Retinal pigment epithelial cell (primary cell): ENCODE measurements around the gene KIAA0232.

ENCODE experiments used
- DNase-seq: peaks from one replicate; pipeline ENCODE4 v3.0.0-alpha.2; 2010; ENCODE audit warnings: low read depth
- H3K4me3 ChIP-seq: 2 replicates; pipeline ENCODE4 v1.5.1; 2011; ENCODE audit warnings: mild to moderate bottlenecking, low read length, control low read depth, moderate library complexity
- TF ChIP-seq, protein P1 (sequence below): conservative IDR thresholded peaks from 2 replicates; pipeline ENCODE4 v1.5.1; 2011; ENCODE audit warnings: low read depth, low read length, control low read depth, inconsistent platforms

KIAA0232 gene

DNA sequence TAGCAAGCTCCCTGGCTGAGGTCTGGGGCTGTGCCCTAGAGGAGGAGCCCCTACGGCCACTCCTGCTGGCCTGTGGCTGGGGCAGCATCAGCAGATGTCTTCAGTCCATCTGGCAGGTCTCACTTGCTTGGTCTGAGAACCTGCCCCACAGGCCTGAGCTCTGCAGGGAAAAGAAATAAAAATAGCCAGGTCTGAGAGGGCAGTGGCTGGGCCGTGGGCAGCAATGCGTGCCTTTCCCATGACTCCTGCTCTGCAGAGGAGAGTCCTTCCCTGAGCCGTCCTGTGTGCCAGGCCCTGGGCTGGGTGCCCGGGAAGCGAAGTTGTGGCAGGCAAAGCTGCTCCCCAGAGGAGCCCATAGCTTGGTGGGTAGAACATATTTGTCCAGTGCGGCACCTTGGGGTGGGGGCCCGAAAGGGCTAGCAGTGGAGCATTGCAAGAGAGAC lies 11.3 kb upstream of the KIAA0232 start:
- no peak overlapping the region for H3K4me3 ChIP-seq
- no peak for DNase-seq
- TF ChIP-seq, protein P1, sequence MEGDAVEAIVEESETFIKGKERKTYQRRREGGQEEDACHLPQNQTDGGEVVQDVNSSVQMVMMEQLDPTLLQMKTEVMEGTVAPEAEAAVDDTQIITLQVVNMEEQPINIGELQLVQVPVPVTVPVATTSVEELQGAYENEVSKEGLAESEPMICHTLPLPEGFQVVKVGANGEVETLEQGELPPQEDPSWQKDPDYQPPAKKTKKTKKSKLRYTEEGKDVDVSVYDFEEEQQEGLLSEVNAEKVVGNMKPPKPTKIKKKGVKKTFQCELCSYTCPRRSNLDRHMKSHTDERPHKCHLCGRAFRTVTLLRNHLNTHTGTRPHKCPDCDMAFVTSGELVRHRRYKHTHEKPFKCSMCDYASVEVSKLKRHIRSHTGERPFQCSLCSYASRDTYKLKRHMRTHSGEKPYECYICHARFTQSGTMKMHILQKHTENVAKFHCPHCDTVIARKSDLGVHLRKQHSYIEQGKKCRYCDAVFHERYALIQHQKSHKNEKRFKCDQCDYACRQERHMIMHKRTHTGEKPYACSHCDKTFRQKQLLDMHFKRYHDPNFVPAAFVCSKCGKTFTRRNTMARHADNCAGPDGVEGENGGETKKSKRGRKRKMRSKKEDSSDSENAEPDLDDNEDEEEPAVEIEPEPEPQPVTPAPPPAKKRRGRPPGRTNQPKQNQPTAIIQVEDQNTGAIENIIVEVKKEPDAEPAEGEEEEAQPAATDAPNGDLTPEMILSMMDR, result no peak

DNA sequence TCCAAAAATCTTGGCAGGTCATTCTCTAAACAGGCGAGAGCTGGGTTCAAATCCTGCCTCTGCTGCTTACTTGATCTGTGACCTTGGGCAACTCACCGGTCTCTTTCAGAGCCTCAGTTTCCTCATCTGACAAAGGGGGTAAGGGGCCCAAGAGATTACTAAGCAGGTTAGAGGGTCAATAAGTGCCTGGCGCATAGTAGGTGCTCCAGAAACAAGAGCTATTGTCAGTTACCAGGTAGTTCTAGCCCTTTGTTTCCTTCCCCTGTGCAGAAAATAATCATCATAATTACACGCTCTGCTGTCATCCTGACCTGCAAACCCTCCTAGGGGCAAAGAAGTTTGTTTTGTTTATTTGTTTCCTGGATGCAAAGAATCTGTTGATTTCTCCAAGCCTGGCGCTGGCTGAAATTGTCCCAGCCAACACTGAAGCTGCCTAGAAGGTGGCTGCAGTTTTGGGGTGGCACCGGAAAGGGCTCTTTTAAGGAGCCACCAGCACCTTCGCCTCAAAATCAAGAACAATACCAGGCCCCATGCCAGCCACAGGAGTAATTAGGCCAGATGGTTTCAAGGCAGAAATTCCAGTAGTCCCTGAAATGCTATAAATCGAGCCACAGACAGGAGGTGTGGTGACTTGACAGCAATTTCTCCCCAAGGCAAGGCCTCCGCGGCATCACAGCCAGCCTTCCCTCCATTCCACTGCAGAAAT lies 10.2 kb upstream of the KIAA0232 start:
- no peak for DNase-seq
- TF ChIP-seq, protein P1, result peak; percentile 19
- no peak overlapping the region for H3K4me3 ChIP-seq

DNA sequence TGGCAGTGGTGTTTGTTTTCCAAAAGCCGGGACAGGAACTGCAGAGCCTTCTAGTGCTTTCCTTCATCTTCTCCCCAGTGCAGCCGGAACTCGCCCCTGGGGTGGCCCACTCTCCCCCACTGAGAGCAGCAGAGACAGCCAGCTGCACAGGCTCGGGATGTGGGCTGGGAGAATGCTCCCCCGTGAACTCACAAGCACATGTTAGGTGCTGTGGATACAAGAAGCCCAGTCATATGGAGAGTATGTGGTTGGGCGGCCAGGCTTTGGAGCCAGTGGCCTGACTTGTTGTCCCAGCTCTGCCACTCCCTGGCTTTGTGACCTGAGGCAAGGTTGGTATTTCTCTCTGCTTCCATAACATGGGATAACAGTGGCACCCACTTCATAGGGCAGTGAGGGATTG lies 9.4 kb upstream of the KIAA0232 start:
- no peak overlapping the region for H3K4me3 ChIP-seq
- TF ChIP-seq, protein P1, result no peak
- no peak for DNase-seq

DNA sequence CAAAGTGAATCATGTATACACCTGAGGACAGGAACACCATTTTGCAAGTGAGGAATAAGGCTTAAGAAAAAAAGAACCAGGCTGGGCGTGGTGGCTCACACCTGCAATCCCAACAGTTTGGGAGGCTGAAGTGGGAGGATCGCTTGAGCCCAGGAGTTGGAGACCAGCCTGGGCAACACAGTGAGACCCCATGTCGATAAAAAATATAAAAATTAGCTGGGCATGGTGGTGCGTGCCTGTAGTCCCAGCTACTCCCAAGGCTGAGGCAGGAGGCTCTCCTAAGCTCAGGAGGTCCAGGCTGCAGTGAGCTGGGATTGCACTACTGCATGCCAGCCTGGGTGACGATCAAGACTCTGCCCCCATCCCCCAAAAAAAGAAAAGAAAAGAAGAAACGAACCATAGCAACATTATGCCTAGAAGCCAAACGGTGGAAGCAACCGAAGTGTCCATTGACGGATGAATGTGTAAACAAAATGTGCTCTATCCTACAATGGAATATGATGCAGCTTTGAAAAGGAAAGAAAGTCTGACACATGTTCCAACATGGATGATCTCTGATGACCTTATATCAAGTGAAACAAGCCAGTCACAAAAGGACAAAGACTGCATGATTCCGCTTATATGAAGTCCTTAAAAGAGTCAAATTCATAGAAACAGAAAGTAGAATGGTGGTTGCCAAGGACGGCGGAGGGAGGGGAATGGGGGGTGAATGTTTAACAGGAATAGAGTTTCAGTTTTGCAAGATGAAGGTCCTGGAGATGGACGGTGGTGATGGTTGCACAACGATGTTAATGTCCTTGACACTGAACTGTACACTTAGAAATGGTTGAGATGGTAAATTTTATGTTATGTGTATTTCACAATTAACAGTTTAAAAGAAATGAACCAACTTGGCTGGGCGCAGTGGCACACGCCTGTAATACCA lies 8.6 kb upstream of the KIAA0232 start:
- H3K4me3 ChIP-seq, result no peak overlapping the region
- TF ChIP-seq, protein P1, result no peak
- DNase-seq, result no peak

DNA sequence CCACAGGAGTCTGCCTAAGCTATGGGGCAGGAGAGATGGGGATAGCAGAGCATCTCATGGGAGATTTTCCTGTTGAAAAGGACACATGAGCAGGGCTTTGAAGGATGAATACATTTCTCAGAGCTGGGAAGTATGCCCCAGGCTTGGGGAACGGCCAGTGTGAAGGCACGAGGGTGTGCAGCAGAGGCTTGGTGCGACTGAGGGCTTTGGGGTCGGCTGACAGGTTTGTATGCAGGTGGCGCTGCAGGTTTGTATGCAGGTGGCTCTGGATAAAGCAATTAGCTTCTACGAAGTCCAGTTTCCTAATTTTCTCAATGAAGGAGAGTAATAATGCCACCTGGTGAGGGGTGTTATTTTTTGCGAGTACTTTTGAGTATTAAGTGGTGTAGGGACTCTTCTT lies 6.8 kb upstream of the KIAA0232 start:
- DNase-seq, result no peak
- H3K4me3 ChIP-seq, result no peak overlapping the region
- TF ChIP-seq, protein P1, result no peak

DNA sequence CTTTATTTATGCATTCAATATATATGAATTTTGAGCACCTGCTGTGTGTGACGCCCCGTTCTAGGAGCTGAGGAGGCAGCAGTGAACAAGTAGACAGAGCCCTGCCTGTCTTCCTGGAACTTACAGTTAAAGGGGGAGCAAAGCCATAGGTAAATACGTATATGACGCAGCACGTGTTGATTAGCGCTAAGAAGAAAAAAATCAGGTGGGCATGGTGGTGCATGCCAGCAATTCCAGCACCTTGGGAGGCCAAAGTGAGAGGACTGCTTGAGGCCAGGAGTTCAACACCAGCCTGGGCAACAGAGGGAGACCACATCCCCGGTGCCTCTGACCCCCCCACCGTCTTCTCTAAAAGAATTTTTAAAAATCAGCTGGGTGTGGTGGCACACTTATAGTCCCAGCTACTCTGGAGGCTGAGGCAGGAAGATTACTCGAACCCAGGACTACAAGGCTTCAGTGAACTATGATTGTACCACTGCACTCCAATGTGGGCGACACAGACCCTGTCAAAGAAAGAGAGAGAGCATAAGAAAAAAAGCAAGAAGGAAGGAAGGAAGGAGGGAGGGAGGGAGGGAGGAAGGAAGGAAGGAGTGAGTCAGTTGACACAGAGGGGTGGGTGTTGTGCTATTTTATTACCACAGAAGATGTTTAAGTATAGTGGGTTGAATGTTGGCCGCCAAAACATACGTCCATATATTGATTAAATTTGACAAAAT lies 5.4 kb upstream of the KIAA0232 start:
- TF ChIP-seq, protein P1, result no peak
- DNase-seq, result no peak
- no peak overlapping the region for H3K4me3 ChIP-seq
